Fibroblast of skin of right biceps (primary cell): Measurements from ENCODE around the gene ACTRT2.

Experiments
- DNase-seq: peaks from one replicate; pipeline ENCODE4 v3.0.0-alpha.2; 2013

Gene ACTRT2

GRCh38 chr1:3034162-3034561 lies 12.9 kb downstream of the ACTRT2 start:
- DNase-seq, result no peak

GRCh38 chr1:3034728-3035562 lies 13.7 kb downstream of the ACTRT2 start:
- no peak for DNase-seq

GRCh38 chr1:3035563-3036446 lies 14.5 kb downstream of the ACTRT2 start:
- no peak for DNase-seq

DNA sequence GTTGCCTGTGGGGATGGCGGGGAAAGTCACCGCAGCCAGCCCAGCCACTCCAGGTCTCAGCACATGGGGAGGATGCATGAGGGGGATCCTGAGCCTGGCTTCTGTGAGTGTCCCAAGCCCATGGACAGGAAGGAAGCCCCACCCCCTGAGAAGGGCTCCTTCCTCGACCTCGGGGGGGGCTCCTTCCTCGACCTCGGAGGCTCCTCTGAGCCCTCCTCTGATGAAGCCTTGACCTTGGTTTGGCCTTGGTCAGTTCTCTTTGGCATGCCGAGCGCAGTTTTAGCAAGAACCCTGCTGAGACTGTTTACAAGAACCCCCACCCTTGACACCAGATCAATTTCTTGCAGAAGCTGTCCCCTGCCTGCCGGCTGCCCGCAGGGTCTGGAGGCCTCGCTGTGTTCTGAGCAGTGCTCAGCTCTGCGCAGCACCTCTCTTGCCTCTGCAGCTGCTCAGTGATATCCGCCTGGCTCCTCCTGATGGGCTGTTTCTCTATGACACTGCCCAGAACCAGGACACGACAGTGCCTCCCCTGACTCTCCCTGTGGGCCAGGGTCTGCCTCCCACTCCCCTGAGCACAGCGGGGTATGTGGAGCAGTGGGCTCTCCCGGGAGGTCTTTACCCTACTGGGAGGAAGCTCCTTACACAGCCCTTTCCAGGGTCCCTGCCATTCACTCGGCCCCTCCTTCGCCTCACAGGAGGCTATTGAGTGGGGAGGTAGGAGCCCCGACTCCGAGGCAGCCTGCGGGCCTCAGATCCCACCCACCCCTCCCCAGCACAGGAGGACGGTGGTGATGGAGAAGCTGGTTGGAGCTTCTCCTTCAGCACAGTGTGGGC lies 15.4 kb downstream of the ACTRT2 start:
- no peak for DNase-seq

GRCh38 chr1:3037281-3038040 lies 16.2 kb downstream of the ACTRT2 start:
- no peak for DNase-seq

- no peak for DNase-seq
Observed at GRCh38 chr1:3038113-3038551, 16.9 kb downstream of the ACTRT2 start.

GRCh38 chr1:3038571-3039181 lies 17.4 kb downstream of the ACTRT2 start:
- no peak for DNase-seq

DNA sequence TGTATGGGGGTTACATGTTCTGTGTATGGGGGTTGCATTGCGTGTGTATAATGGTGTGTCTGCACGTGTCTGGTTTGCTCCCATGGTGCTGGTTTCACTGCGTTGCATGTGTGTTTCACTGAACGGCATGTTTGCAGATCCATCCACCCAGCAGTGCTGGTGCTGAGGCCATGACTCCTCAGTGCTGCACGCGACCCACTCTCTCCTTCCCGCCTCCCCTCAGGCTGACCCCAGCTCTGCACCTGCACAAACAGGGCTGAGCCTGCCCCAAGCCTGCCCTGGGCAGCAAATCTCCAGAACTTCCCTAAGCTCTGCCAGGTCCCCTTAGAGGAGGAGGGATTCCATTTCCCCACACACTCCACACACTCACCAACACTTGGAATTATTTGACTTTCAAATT lies 18.7 kb downstream of the ACTRT2 start:
- DNase-seq, result no peak

DNA sequence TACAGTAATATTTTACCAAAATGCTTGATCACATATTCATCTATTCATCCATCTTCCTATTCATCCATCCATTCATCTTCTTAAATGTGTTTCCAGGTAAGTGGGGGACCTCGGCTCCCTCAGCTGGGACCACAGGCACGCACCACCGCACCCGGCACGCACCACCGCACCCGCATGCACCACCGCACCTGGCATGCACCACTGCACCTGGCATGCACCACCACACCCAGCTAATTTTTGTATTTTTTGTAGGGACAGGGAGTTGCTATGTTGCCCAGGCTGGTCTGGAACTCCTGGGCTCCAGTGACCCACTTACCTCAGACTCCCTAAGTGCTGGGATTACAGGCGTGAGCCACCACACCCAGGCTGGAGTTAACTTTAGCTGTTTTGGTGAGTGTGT lies 21.2 kb downstream of the ACTRT2 start:
- DNase-seq, result no peak

DNA sequence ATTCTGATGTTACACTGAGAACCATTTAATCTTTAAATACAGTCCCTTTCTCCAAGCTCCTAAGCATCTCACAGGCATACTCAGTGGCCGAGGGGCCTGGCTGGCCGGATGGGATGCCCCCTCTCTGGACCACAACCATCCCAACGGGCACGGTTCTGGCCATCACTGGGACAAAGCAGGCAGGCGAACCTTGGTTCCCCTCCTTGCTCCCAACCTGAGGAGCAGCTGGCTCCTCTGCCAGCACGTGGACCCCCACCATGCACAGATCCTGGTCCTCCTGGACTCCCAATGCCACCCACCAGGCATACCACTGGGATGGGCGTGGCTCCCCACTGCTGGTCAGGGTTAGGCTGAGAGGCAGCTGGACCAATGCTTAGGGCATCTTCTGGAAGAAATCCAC lies 27.9 kb downstream of the ACTRT2 start:
- no peak for DNase-seq

- DNase-seq, result no peak
Observed at GRCh38 chr1:3049905-3050304, 28.6 kb downstream of the ACTRT2 start.

- DNase-seq, result no peak
Observed at GRCh38 chr1:3050603-3051002, 29.3 kb downstream of the ACTRT2 start.

- no peak for DNase-seq
Observed at GRCh38 chr1:3051270-3052268, 30.3 kb downstream of the ACTRT2 start.

- DNase-seq, result no peak
Observed at GRCh38 chr1:3052501-3052900, 31.2 kb downstream of the ACTRT2 start.

DNA sequence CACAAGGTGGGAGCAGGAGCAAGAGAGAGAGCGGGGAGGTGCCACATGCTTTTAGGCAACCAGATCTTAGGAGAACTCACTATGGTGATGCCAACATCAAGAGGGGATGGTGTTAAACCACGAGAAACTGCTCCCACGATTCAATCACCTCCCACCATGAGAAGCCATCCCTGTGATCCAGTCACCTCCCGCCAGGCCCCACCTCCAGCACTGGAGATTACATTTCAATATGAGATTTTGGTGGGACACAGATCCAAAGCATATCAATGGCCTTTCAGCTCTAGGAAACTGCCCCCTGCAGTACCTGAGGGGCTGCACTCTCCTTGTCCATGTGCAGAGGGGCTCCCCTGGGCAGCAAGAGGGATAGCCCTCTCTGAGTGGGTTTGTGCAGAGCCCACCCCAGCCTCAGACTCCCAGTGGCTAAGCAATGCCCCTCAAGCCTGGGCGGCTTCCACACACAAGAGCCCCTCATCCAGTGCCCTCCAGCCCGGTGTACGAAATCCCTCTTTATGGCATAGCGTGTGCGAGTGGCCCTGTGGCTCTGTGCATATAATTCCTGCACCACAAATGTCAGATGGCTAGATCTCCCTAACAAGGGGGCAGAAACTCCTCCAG lies 32.2 kb downstream of the ACTRT2 start:
- DNase-seq, result no peak

DNA sequence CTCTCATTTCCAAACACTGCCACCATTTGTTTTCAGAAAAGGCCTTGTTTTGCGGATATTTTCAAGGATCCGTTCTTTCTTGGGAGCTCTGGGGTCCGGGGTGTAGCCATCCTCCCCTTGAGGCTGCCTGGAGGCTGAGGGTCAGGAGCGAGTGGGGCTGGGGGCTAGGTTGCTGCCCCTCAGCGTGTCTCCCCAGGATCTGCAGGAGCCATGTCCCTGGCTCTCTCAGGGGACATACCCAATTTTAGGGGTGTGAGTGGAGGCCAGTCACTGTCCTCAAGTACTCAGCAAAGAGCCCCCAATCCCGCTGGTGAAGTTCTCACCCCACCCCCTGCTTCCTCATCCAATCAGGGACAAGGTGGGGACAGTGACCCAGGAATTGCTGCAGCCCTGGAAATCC lies 32.7 kb downstream of the ACTRT2 start:
- no peak for DNase-seq

GRCh38 chr1:3054474-3054873 lies 33.2 kb downstream of the ACTRT2 start:
- no peak for DNase-seq

- DNase-seq, result no peak
Observed at GRCh38 chr1:3055051-3055450, 33.8 kb downstream of the ACTRT2 start.

GRCh38 chr1:3056641-3057040 lies 35.4 kb downstream of the ACTRT2 start:
- DNase-seq, result no peak
